GM21529 (cell line): ENCODE results near the gene ECEL1.

Experiments used
- ATAC-seq: cut with Tn5 transposase; IDR thresholded peaks from one replicate; pipeline ENCODE4 v1.9.1; 2021; ENCODE audit not compliant: unreplicated experiment

Gene ECEL1

DNA sequence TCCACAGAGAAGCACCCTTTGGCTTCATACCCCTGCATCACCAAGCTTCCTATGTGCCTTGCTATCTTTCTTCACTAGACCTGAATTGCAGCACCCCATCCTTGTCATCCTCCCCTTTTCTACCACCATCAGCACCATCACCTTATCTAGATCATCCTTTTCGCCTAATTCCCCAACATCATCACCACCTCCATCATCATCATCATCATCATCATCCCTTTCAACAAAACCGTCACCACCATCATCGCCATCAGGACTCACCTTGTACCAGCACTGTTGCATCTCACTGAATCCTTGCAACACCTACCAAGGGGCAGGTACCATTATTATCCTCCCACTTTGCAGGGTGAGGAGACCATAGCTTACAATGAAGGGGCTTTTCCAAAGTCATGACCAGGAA lies 10.8 kb upstream of the ECEL1 start:
- no peak for ATAC-seq

DNA sequence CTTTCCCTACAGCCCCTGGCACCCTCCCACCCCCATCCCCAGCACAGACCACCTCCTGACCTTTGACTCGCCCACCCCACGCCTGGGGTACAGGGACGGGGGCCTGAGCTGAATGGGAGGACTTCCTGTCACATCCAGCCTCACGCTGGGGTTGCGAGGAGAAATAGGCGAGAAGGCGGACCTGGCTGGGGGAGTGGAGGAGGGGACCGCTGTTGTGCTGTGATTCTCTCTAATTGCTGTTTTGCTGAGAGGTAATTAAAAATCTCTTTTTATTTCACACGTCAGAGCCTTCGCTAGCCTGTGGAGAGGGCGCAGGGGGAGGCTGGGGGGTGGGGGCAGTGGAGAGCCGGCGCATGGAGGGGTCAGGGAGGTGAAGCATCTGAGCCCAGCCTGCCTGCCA lies 9.7 kb upstream of the ECEL1 start:
- ATAC-seq: no peak

GRCh38 chr2:232496501-232497270 lies 9.1 kb upstream of the ECEL1 start:
- no peak for ATAC-seq

DNA sequence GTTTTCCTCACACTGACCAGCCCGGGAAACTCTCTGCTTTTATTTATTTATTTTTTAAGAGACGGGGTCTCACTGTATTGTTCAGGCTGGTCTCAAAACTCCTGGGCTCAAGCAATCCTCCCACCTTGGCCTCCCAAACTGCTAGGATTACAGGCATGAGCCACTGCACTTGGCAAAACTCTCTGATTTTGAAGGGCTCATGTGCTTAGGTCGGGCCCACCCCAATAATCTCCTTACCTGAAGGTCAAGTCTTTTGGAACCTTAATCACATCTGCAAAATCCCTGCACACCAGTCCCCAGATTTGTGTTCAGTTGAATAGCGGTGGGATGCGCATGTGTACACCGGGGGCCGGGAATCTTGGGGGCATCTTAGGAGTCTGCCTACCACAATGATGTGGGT lies 7.7 kb upstream of the ECEL1 start:
- ATAC-seq: no peak

GRCh38 chr2:232494542-232494941 lies 6.9 kb upstream of the ECEL1 start:
- ATAC-seq: no peak

DNA sequence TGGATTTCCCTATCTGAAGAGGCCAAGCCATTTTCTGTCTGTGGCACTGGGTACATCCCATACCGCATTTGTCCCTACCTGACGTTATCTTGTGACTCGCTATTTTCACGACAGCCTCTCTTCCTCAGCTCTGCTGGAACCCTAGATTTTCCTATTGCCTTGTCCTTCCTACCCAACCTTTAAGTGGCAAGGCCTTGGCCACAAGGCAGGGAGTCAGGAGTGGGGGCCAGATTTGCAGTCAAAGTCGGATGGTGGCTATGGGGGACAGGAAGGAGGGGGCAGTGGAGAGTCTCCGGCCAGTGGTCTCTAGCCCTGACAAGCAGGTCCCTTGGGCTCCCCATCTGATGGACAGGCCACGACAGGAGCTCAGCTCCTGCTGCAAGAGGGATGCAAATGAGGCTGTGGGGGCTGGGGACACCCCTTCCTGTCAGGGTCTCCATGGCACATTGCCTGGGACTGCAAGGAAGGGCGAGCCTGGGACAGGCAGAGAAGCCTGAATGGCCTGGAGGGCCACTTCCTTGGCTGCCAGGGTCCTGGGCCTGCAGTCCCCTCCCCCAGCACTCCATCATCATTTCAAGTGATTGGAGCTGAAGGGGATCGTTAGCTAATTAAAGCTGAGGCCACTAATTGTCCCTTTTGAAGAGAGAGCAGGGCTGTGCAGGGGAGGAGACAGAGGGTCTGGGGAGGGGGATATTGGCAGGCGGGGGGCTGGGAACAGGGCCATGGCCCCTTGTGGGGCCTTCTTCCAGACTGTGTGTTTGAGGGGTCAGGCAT lies 6.3 kb upstream of the ECEL1 start:
- ATAC-seq: no peak

DNA sequence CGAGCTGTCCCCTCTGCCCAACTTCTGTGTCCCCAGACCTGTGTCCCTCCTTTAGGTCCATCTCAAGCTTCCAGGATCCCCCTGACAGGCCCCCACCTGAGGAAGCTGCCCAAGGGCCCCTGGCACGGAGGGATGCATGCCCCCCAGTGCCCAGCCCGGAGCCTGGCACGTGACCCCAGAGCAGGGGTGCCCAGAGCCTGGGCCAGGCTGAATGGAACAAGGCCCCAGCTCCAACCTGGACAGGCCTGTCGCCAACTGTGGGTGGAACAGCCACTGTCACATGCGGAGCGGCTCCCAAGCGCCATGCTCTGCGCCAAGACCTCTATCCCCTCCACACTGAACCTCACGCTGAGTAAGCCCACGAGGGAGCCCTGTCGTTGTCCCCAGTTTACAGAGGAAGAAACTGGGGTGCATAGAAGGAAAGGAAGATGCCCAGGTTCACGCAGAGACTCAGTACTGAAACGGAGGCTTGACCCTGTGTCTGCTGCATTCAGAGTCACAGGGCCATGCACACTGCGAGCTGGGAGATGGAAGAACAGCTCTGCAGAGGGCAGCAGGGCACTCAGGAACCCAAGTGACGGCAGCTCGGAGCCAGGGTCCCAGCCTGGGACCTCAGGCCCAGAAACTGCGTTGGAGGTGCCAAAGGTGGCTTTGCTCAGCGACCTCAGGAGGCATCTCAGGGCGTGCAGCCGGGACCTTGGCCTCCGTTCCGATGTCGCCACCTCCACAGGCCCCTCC lies 5.5 kb upstream of the ECEL1 start:
- no peak for ATAC-seq

DNA sequence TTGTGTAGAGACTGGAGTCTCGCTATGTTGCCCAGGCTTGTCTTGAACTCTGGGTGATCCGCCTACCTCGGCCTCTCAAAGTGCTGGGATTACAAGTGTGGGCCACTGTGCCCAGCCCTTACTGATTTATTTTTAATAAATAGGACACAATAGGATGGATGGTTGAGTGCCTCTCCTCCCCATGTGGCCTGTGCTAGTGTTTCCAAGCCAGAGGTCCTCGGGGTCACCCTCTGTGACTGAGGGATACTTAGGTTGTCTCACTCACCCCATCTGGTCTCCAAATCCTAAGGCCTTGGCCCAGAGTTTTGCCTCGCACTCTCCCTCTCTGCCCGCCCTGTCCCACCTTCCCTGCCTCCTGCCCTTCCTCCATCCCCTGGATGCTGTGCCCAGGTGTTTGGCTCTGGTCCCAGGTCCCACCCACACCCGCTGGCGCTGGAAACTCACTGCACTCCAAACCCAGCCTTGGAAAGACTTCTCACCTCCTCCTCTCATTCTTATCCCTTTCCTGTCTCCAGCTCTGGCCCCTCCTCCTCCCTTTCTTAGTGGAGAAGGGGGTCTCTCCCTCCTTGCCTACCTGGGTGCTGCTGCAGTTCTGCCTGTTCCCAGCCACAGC lies 4.7 kb upstream of the ECEL1 start:
- ATAC-seq: no peak

GRCh38 chr2:232491139-232491780 lies 3.6 kb upstream of the ECEL1 start:
- ATAC-seq: no peak

DNA sequence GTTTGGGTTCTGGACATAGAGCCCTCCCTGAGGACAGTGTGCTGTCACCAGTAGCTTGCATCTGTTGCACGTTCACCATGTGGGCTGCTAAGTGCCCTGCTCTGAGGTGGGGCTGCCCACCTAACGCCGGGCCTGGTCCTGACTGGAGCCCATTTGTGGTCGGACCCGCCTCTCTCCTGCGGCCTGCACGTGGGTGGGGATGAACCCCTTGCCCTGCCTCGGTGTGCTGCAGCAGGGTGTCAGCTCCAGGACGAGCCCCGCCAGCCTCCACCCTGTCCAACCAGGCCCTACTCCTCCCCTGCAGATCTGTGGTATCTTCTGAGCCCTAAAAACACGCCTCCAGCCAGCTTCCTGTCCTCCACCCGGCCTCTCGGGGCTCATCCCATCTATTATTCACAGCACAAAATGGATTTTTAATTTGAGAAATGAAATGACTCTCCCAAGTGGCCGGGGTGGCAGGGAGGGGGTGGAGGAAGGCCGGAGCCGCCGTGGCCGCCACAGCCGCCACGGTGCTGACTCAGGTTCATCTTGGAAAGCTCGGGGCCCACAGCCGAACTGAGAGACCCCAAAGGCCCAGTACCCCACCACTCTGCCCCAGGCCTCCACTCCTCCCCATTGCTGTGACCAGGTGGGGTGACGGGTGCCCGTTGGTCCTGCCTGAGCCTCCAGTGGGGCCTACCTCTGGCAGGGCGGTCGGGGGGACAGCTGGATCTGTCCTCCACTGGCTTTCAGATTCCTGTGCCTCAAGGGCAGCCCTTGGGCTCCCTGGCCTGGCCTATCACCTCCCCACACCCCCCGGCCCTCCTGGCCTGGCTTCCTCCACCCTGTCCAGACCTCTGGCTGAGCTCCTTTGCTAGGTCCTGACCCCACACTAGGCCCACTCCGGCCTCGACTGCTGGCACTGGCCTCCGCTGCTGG lies 2.8 kb upstream of the ECEL1 start:
- ATAC-seq: no peak

GRCh38 chr2:232489516-232490220 lies 2.0 kb upstream of the ECEL1 start:
- no peak for ATAC-seq

- no peak for ATAC-seq
These were observed 1.2 kb upstream of the ECEL1 start for GRCh38 chr2:232488721-232489300.

- no peak for ATAC-seq
These were observed 570 bp upstream of the ECEL1 start for GRCh38 chr2:232488097-232488711.

DNA sequence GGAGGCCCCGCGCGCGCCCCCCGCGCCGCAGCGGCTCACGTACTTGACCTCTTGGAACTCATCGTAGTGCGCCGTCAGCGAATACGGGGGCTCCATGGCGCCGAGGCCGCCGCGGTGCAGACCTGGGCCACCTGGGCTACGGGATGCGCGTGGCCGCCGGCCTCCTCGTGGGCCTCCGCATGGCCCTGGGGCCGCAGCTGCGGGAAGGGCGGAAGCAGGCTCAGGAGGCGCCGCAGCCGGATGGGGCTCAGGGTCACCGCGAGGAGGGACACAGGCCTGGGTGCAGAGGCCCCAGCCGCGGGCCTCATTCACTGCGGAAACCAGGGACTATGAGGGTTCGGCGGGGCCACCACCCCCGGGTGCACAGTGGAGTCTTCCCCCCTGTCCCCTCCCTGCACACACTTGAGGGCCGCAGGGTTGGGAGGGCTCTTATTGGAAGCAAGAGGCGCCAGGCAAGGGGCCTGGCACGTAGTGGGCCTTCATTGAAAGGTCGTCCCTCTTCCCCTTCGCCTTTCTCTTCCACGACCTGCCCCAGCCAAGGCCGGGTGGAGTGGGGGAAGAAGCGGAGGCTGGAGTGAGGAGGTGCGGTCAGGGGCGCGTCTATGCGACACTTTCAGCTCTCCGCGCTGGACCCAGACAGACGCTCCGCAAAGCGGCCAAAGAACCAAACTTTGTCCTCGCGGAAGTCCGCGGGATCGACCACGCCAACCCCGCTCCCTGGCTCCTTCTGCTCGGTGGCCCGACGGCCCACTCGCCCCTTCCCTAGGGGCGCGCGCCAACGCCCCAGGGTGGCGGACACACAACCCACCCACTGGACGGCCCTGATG lies 863 bp downstream of the ECEL1 start:
- ATAC-seq: no peak

- ATAC-seq: no peak
These were observed 1.7 kb downstream of the ECEL1 start for GRCh38 chr2:232485757-232486557.

GRCh38 chr2:232485348-232485756 lies 2.3 kb downstream of the ECEL1 start:
- ATAC-seq: no peak
